OCI-LY7 (cell line): ENCODE data around the gene IQGAP2.

Experiments
- CTCF ChIP-seq: fragments of 200-600 bp; sonication (generic); conservative IDR thresholded peaks from 2 replicates; pipeline ENCODE4 v1.5.1; 2014; ENCODE audit warnings: mild to moderate bottlenecking, antibody characterized with exemption, low read length, moderate library complexity, mixed read lengths
- EZH2phosphoT487 ChIP-seq: fragments of 200-600 bp; sonication (generic); IDR thresholded peaks from 2 replicates; pipeline ENCODE4 v1.6.1; 2018; ENCODE audit warnings: low read depth, borderline replicate concordance, mild to moderate bottlenecking, mixed run types, antibody characterized with exemption, low read length, moderate library complexity, mixed read lengths

GRCh38 chr5:76441101-76441500 lies 38.0 kb downstream of the IQGAP2 start:
- TF ChIP-seq CTCF (no peak), EZH2phosphoT487 (no peak)
